Measurements from ENCODE around the gene KIAA1191.

DNA sequence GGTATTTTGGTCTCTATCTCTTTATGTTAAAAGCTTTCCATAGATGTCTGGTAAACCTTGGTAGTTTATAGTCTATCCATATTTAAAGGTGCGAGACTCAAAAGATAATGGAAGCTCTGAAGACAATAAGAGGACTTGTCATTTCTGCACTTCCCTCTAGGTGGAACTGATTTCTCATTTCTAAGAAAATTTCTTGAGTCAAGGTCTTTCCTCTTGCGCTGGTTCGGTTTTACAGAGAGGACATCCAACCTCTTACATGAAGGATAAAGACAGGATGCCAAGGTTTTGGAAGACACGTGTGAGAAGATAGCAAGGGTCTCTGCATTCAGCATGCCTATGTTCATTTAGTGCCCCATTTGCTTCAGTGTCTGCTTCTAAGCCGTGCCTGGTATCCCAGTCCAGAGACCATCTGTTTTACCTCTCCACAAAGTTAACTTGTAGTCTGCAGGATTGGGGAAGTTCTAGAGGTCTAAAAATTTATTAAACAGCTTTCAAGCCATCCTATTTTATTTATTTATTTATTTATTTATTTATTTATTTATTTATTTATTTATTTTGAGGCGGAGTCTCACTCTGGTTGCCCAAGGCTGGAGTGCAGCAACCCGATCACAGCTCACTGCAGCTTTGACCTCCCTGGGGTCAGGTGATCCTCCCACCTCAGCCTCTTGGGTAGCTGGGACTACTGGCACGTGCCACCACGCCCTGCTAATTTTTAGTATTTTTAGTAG lies 41.6 kb downstream of the KIAA1191 start:
- no peak for TF ChIP-seq TAF1 (IDR thresholded peaks at IDR 0.05; ENCODE audit: borderline replicate concordance, insufficient read depth, low read length)
- TF ChIP-seq, protein P1, sequence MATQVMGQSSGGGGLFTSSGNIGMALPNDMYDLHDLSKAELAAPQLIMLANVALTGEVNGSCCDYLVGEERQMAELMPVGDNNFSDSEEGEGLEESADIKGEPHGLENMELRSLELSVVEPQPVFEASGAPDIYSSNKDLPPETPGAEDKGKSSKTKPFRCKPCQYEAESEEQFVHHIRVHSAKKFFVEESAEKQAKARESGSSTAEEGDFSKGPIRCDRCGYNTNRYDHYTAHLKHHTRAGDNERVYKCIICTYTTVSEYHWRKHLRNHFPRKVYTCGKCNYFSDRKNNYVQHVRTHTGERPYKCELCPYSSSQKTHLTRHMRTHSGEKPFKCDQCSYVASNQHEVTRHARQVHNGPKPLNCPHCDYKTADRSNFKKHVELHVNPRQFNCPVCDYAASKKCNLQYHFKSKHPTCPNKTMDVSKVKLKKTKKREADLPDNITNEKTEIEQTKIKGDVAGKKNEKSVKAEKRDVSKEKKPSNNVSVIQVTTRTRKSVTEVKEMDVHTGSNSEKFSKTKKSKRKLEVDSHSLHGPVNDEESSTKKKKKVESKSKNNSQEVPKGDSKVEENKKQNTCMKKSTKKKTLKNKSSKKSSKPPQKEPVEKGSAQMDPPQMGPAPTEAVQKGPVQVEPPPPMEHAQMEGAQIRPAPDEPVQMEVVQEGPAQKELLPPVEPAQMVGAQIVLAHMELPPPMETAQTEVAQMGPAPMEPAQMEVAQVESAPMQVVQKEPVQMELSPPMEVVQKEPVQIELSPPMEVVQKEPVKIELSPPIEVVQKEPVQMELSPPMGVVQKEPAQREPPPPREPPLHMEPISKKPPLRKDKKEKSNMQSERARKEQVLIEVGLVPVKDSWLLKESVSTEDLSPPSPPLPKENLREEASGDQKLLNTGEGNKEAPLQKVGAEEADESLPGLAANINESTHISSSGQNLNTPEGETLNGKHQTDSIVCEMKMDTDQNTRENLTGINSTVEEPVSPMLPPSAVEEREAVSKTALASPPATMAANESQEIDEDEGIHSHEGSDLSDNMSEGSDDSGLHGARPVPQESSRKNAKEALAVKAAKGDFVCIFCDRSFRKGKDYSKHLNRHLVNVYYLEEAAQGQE (IDR thresholded peaks at IDR 0.05; ENCODE audit: insufficient read depth in 1 of 2, low read depth in 2 of 2, low read length in 2 of 2), result no peak
- TF ChIP-seq POLR2AphosphoS5 (IDR thresholded peaks at IDR 0.05; ENCODE audit: low read depth, low read length), result no peak
- no peak for TF ChIP-seq SIN3A (IDR thresholded peaks at IDR 0.05; ENCODE audit: borderline replicate concordance, insufficient read depth, low read length)

Data from PFSK-1 (cell line).